Vagina (tissue), 2 donors: ENCODE results near the gene PRDM2. TPM values are rescaled to one million over a fixed set of nuclear protein-coding genes. Genes with fewer than 3 reads are reported as not detected.

ENCODE experiments used
- DNase-seq, 2 donors: peaks; one replicate each; pipeline ENCODE4 v3.0.0-alpha.2; 2017; ENCODE audit errors: extremely low spot score in 2 of 2
- H3K27ac ChIP-seq: fragments of 200-600 bp; sonication (generic); one replicate; pipeline ENCODE4 v1.5.1; 2019
- H3K27me3 ChIP-seq: fragments of 200-600 bp; sonication (generic); one replicate; pipeline ENCODE4 v1.5.1; 2019
- H3K36me3 ChIP-seq, 2 donors: fragments of 200-600 bp; sonication (generic); one replicate each; pipeline ENCODE4 v1.5.1; 2017 to 2019
- H3K4me1 ChIP-seq: fragments of 200-600 bp; sonication (generic); one replicate; pipeline ENCODE4 v1.5.1; 2019
- H3K4me3 ChIP-seq, 2 donors: fragments of 200-600 bp; sonication (generic); 1 replicate in 1 of 2; 2 replicates in 1 of 2; pipeline ENCODE4 v1.5.1; 2016 to 2019
- H3K9me3 ChIP-seq: fragments of 200-600 bp; sonication (generic); one replicate; pipeline ENCODE4 v1.5.1; 2019
- POLR2A ChIP-seq, 2 donors: fragments of 450-650 bp; IDR thresholded peaks; one replicate each; pipeline ENCODE4 v1.6.1; 2017; ENCODE audit warnings: antibody characterized with exemption in 2 of 2, mild to moderate bottlenecking in 2 of 2, moderate library complexity in 2 of 2
- POLR2AphosphoS5 ChIP-seq, 2 donors: sonication (generic); formaldehyde crosslinking; IDR thresholded peaks; one replicate each; pipeline ENCODE4 v1.9.0; 2017; ENCODE audit warnings: antibody characterized with exemption in 2 of 2, mild to moderate bottlenecking in 2 of 2, low read depth in 1 of 2; ENCODE audit not compliant: insufficient read depth in 1 of 2
- intact Hi-C: fragments of 100-400 bp; cut with DNase I; formaldehyde crosslinking; loops from one replicate; pipeline ENCODE4 v1.15.1; 2023
- total RNA-seq: library from RNA; depleted of rRNA; stranded (reverse); fragments of >200 nt; gene quantifications from one replicate; pipeline ENCODE4 v1.2.3, GENCODE V29; 2016
- TF ChIP-seq, protein P1 (sequence below), 3 experiments: fragments of 450-650 bp in 2 of 3; fragments of 200-600 bp in 1 of 3; sonication (generic) in 1 of 3; IDR thresholded peaks; one replicate each; pipeline ENCODE4 v1.5.1; 2017 to 2019; ENCODE audit warnings: antibody characterized with exemption in 3 of 3, mild to moderate bottlenecking in 2 of 3, moderate library complexity in 2 of 3

Gene PRDM2
- total RNA-seq, 1 donor from 2014 or later: 56.2 TPM

DNA sequence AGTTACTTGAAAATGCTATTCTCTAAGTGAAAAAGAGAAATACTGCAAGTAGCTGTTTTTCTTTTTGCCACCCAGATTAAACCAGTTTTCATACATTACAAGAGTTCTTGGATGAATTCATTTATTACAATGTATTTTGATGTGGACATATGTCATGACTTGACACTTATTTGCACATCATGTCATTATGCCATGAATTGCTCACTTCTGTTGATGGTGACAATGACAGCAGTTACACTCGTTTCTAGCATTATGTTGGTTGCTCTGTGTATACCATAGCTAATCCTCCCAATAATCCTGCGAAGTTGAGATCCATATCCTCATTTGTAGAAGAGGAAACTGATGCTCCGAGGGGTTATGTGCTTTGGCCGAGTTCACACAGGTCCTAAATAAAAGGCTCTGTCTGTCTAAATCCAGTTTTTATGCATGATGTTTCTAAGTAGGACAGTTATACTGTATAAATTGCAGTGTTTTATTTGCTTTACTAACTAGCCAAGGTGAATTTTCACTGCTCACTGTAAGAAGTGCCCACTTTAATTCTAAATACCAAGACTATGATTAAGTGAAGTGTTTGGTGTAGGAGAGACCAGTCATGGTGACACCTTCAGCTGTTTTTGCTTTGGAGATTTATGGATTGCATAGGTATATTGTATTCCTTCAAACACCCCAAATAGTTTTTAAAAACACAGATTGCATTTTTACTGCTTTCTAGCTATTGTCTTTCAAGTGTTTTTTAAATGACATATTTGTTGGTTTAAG lies 56.7 kb downstream of the PRDM2 start:
- DNase-seq: no peak
- peaks cover 98% of the 10 kb centered on the region for H3K4me1 ChIP-seq
- no peak overlapping the region for H3K4me3 ChIP-seq
- no peak for TF ChIP-seq POLR2A (IDR thresholded peaks at IDR 0.05)
- TF ChIP-seq, protein P1, sequence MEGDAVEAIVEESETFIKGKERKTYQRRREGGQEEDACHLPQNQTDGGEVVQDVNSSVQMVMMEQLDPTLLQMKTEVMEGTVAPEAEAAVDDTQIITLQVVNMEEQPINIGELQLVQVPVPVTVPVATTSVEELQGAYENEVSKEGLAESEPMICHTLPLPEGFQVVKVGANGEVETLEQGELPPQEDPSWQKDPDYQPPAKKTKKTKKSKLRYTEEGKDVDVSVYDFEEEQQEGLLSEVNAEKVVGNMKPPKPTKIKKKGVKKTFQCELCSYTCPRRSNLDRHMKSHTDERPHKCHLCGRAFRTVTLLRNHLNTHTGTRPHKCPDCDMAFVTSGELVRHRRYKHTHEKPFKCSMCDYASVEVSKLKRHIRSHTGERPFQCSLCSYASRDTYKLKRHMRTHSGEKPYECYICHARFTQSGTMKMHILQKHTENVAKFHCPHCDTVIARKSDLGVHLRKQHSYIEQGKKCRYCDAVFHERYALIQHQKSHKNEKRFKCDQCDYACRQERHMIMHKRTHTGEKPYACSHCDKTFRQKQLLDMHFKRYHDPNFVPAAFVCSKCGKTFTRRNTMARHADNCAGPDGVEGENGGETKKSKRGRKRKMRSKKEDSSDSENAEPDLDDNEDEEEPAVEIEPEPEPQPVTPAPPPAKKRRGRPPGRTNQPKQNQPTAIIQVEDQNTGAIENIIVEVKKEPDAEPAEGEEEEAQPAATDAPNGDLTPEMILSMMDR (IDR thresholded peaks at IDR 0.05): no peak
- TF ChIP-seq POLR2AphosphoS5 (IDR thresholded peaks at IDR 0.05; ENCODE audit: insufficient read depth in 1 of 2, low read depth in 1 of 2): no peak
- no peaks in the 10 kb centered on the region for H3K9me3 ChIP-seq
- H3K27me3 ChIP-seq: no peaks in the 10 kb centered on the region
- H3K27ac ChIP-seq: peak overlapping the region; percentile 4
- no peaks in the 10 kb centered on the region for H3K36me3 ChIP-seq
- intact Hi-C loops: no loop called here

GRCh38 chr1:13757693-13758092 lies 57.7 kb downstream of the PRDM2 start:
- H3K4me3 ChIP-seq: no peak overlapping the region
- H3K9me3 ChIP-seq: no peaks in the 10 kb centered on the region
- H3K27me3 ChIP-seq: no peaks in the 10 kb centered on the region
- H3K27ac ChIP-seq: peak overlapping the region; percentile 22
- intact Hi-C loops: no loop called here
- no peak for DNase-seq
- TF ChIP-seq, protein P1 (IDR thresholded peaks at IDR 0.05): no peak
- TF ChIP-seq POLR2A (IDR thresholded peaks at IDR 0.05) (no peak), POLR2AphosphoS5 (IDR thresholded peaks at IDR 0.05; ENCODE audit: insufficient read depth in 1 of 2, low read depth in 1 of 2) (no peak)
- peaks cover 98% of the 10 kb centered on the region for H3K4me1 ChIP-seq
- H3K36me3 ChIP-seq: no peaks in the 10 kb centered on the region

GRCh38 chr1:13759072-13759471 lies 59.1 kb downstream of the PRDM2 start:
- no peaks in the 10 kb centered on the region for H3K9me3 ChIP-seq
- no peak overlapping the region for H3K4me3 ChIP-seq
- DNase-seq: no peak
- TF ChIP-seq POLR2A (IDR thresholded peaks at IDR 0.05) (no peak), POLR2AphosphoS5 (IDR thresholded peaks at IDR 0.05; ENCODE audit: insufficient read depth in 1 of 2, low read depth in 1 of 2) (peak in 1 of 2 donors; percentile 78)
- no peaks in the 10 kb centered on the region for H3K27me3 ChIP-seq
- no peak overlapping the region for H3K27ac ChIP-seq
- H3K36me3 ChIP-seq: no peaks in the 10 kb centered on the region
- intact Hi-C loops: no loop called here
- peaks cover 97% of the 10 kb centered on the region for H3K4me1 ChIP-seq

DNA sequence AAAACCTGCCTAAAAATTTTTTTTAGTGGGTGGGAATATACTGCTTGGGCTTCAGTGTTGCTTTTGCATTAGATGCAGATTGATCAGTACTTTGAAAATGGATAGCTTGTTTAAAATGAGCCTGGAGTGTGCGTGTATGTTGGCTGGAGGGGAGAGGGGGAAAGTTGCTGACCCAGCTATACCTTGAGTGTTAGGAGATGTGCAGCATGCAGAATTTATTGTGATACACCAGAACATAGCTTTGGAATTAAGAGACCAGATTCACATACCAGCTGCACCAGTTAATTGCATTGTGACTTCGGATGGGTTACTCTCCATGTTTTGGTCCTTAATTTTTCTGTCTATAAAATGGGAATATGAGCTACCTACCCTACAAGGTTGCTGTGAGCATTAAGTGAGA lies 60.4 kb downstream of the PRDM2 start:
- Histone ChIP-seq H3K9me3 (no peaks in the 10 kb centered on the region), H3K36me3 (no peaks in the 10 kb centered on the region), H3K4me3 (no peak overlapping the region), H3K4me1 (peaks cover 97% of the 10 kb centered on the region), H3K27me3 (no peaks in the 10 kb centered on the region), H3K27ac (no peak overlapping the region)
- no peak for DNase-seq
- intact Hi-C loops: no loop called here
- no peak for TF ChIP-seq POLR2A (IDR thresholded peaks at IDR 0.05)
- TF ChIP-seq, protein P1 (IDR thresholded peaks at IDR 0.05): no peak
- TF ChIP-seq POLR2AphosphoS5 (IDR thresholded peaks at IDR 0.05; ENCODE audit: insufficient read depth in 1 of 2, low read depth in 1 of 2): no peak

GRCh38 chr1:13760921-13761320 lies 60.9 kb downstream of the PRDM2 start:
- no peak overlapping the region for H3K27ac ChIP-seq

More at GRCh38 chr1:13760921-13761320, 60.9 kb downstream of the PRDM2 start:
- Histone ChIP-seq H3K27me3 (no peaks in the 10 kb centered on the region), H3K9me3 (no peaks in the 10 kb centered on the region), H3K4me1 (peaks cover 98% of the 10 kb centered on the region), H3K4me3 (no peak overlapping the region), H3K36me3 (no peaks in the 10 kb centered on the region)
- intact Hi-C loops: no loop called here
- TF ChIP-seq, protein P1 (IDR thresholded peaks at IDR 0.05): no peak
- TF ChIP-seq POLR2AphosphoS5 (IDR thresholded peaks at IDR 0.05; ENCODE audit: insufficient read depth in 1 of 2, low read depth in 1 of 2) (no peak), POLR2A (IDR thresholded peaks at IDR 0.05) (no peak)
- DNase-seq: no peak
